HepG2 (cell line): Measurements from ENCODE around the gene LAPTM4A. TPM values are rescaled to one million over a fixed set of nuclear protein-coding genes. Genes with fewer than 3 reads are reported as not detected.

Experiments
- ATAC-seq: fragments of 200-7000 bp; cut with Tn5 transposase; 3 replicates; pipeline ENCODE4 v1.9.1; 2020; ENCODE audit warnings: mild to moderate bottlenecking, moderate library complexity
- BruUV-seq: library from RNA; stranded (reverse); fragments of 400-500 nt; replicated peaks from 2 replicates; lab custom pipeline; 2021; lab: Mats Ljungman, UMichigan
- CTCF ChIA-PET: fragments of 300-600 bp; formaldehyde crosslinking; extraction: SDS; loops from one replicate; lab custom pipeline; 2021; ENCODE audit warnings: low total read pairs, inconsistent platforms, low intra/inter-chr PET ratio; lab: Yijun Ruan, JAX
- POLR2A ChIA-PET: fragments of 350-600 bp; sonication (Branson Sonifier 250); formaldehyde crosslinking; loops from one replicate; lab custom pipeline; 2020; ENCODE audit warnings: antibody characterized with exemption, inconsistent platforms; lab: Yijun Ruan, JAX
- DNase-seq: peaks from one replicate; pipeline ENCODE4 v3.0.0-alpha.2; 2015; ENCODE audit warnings: low spot score
- FAIRE-seq: peaks from 3 replicates; lab custom pipeline; 2011; peaks lifted over from hg19 to GRCh38; lab: Jason Lieb, UNC
- H2AFZ ChIP-seq: one replicate; pipeline ENCODE4 v1.6.1; 2011; ENCODE audit warnings: low read length, inconsistent platforms
- H3K27ac ChIP-seq: fragments of 300-600 bp; 3 replicates; pipeline ENCODE4 v1.8.0; 2011; ENCODE audit warnings: mixed run types, mild to moderate bottlenecking, mixed read lengths, low read length, inconsistent platforms; ENCODE audit not compliant: insufficient read depth; ENCODE audit errors: extremely low read length
- H3K27me3 ChIP-seq, 2 experiments: fragments of 200-600 bp in 1 of 2; 2 replicates in 1 of 2; 3 replicates in 1 of 2; pipeline versions ENCODE4 v1.6.0 to v1.8.0; 2011; ENCODE audit warnings: low read length in 2 of 2, mild to moderate bottlenecking in 2 of 2, moderate library complexity in 2 of 2, inconsistent platforms in 1 of 2; ENCODE audit not compliant: insufficient read depth in 2 of 2, control insufficient read depth in 1 of 2
- H3K36me3 ChIP-seq, 2 experiments: fragments of 200-600 bp in 1 of 2; replicated peaks in 1 of 2; 2 replicates in 1 of 2; 3 replicates in 1 of 2; pipeline versions ENCODE4 v1.5.1 to v1.8.0; 2011; ENCODE audit warnings: low read length in 2 of 2, inconsistent platforms in 1 of 2; ENCODE audit not compliant: insufficient read depth in 2 of 2, control insufficient read depth in 1 of 2
- H3K4me1 ChIP-seq: 2 replicates; pipeline ENCODE4 v1.5.1; 2012; ENCODE audit warnings: low read length, inconsistent platforms; ENCODE audit not compliant: insufficient read depth
- H3K4me2 ChIP-seq: 2 replicates; pipeline ENCODE4 v1.6.0; 2011; ENCODE audit warnings: low read depth, low read length, inconsistent platforms
- H3K4me3 ChIP-seq, 3 experiments: fragments of 200-600 bp in 1 of 3; sonication (generic), shearing (Covaris generic) in 1 of 3; replicated peaks in 1 of 3; 2 replicates each; pipeline ENCODE4 v1.5.1; 2011 to 2016; ENCODE audit warnings: low read length in 3 of 3, inconsistent platforms in 2 of 3, low read depth in 2 of 3, mild to moderate bottlenecking in 2 of 3, control low read depth in 1 of 3, mixed read lengths in 1 of 3; ENCODE audit not compliant: insufficient read depth in 1 of 3
- H3K79me2 ChIP-seq: one replicate; pipeline ENCODE4 v1.6.1; 2011; ENCODE audit warnings: low read length, inconsistent platforms; ENCODE audit not compliant: insufficient read depth
- H3K9ac ChIP-seq: 2 replicates; pipeline ENCODE4 v1.6.0; 2011; ENCODE audit warnings: mild to moderate bottlenecking, low read depth, low read length, inconsistent platforms; ENCODE audit not compliant: insufficient read depth
- H3K9me3 ChIP-seq: 2 replicates; pipeline ENCODE4 v1.5.1; 2012; ENCODE audit warnings: mild to moderate bottlenecking, low read length
- H4K20me1 ChIP-seq: 2 replicates; pipeline ENCODE4 v1.6.0; 2011; ENCODE audit warnings: inconsistent platforms, mild to moderate bottlenecking, low read length, moderate library complexity; ENCODE audit not compliant: insufficient read depth
- ATF2 ChIP-seq: sonication (generic); formaldehyde crosslinking; IDR thresholded peaks from 2 replicates; pipeline ENCODE4 v1.4.0; 2020; ENCODE audit warnings: missing genetic modification reagents
- CBX2 ChIP-seq, 2 experiments: fragments of 200-600 bp in 1 of 2; sonication (generic); formaldehyde crosslinking in 1 of 2; IDR thresholded peaks; 2 replicates each; pipeline versions ENCODE4 v1.7.0 to v1.8.1; 2018 to 2022; ENCODE audit warnings: low read depth in 2 of 2, low read length in 1 of 2, mild to moderate bottlenecking in 1 of 2, missing genetic modification reagents in 1 of 2
- DDIT3 ChIP-seq: sonication (generic); formaldehyde crosslinking; IDR thresholded peaks from 2 replicates; pipeline ENCODE4 v1.4.0; 2020; ENCODE audit warnings: mild to moderate bottlenecking, missing genetic modification reagents
- DRAP1 ChIP-seq: IDR thresholded peaks from 2 replicates; pipeline ENCODE4 v1.6.1; 2016; ENCODE audit warnings: missing genetic modification reagents, missing compliant biosample characterization
- HOMEZ ChIP-seq: IDR thresholded peaks from 2 replicates; pipeline ENCODE4 v1.6.1; 2016; ENCODE audit warnings: low read depth
- HOXA5 ChIP-seq: sonication (generic); formaldehyde crosslinking; IDR thresholded peaks from 2 replicates; pipeline ENCODE4 v1.4.0; 2020; ENCODE audit warnings: missing genetic modification reagents
- HOXD1 ChIP-seq: sonication (generic); formaldehyde crosslinking; IDR thresholded peaks from 2 replicates; pipeline ENCODE4 v1.5.0; 2020; ENCODE audit warnings: missing genetic modification reagents
- ISL2 ChIP-seq: sonication (generic); formaldehyde crosslinking; IDR thresholded peaks from 2 replicates; pipeline ENCODE4 v1.5.0; 2020; ENCODE audit warnings: missing genetic modification reagents
- PHF21A ChIP-seq: sonication (generic); formaldehyde crosslinking; IDR thresholded peaks from 2 replicates; pipeline ENCODE4 v1.5.0; 2020; ENCODE audit warnings: mild to moderate bottlenecking, missing genetic modification reagents
- RAD21 ChIP-seq: fragments of 450-650 bp; formaldehyde crosslinking; IDR thresholded peaks from 2 replicates; pipeline ENCODE4 v1.5.0; 2020; ENCODE audit warnings: mild to moderate bottlenecking
- RFXAP ChIP-seq: sonication (generic); formaldehyde crosslinking; IDR thresholded peaks from 2 replicates; pipeline ENCODE4 v1.4.0; 2020; ENCODE audit warnings: missing genetic modification reagents, borderline replicate concordance
- SMC3 ChIP-seq: IDR thresholded peaks from 2 replicates; pipeline ENCODE4 v1.6.1; 2011; ENCODE audit warnings: low read length, improper control_type of control experiment
- SSRP1 ChIP-seq: IDR thresholded peaks from 2 replicates; pipeline ENCODE4 v1.6.1; 2016; ENCODE audit warnings: control low read depth
- STAG1 ChIP-seq: sonication (generic); formaldehyde crosslinking; IDR thresholded peaks from 2 replicates; pipeline ENCODE4 v1.4.0; 2020; ENCODE audit warnings: missing genetic modification reagents
- ZFP90 ChIP-seq: sonication (generic); formaldehyde crosslinking; IDR thresholded peaks from 2 replicates; pipeline ENCODE4 v1.8.0; 2022; ENCODE audit warnings: missing genetic modification reagents, mild to moderate bottlenecking, inconsistent platforms, borderline replicate concordance
- ZNF337 ChIP-seq: sonication (generic); formaldehyde crosslinking; IDR thresholded peaks from 2 replicates; pipeline ENCODE4 v1.5.1; 2020; ENCODE audit warnings: missing genetic modification reagents, low read depth, mild to moderate bottlenecking, borderline replicate concordance
- ZNF362 ChIP-seq: sonication (generic); formaldehyde crosslinking; IDR thresholded peaks from 2 replicates; pipeline ENCODE4 v1.4.0; 2020; ENCODE audit warnings: missing genetic modification reagents, mild to moderate bottlenecking, borderline replicate concordance
- ZNF547 ChIP-seq: sonication (generic); formaldehyde crosslinking; IDR thresholded peaks from 2 replicates; pipeline ENCODE4 v1.5.1; 2020; ENCODE audit warnings: mild to moderate bottlenecking, missing genetic modification reagents
- ZNF567 ChIP-seq: sonication (generic); formaldehyde crosslinking; IDR thresholded peaks from 2 replicates; pipeline ENCODE4 v1.8.1; 2023; ENCODE audit warnings: mild to moderate bottlenecking, missing genetic modification reagents, borderline replicate concordance
- ZNF720 ChIP-seq: sonication (generic); formaldehyde crosslinking; IDR thresholded peaks from 2 replicates; pipeline ENCODE4 v1.4.0; 2020; ENCODE audit warnings: missing genetic modification reagents
- WGBS: methylation state at CpG from one replicate; pipeline ENCODE4 v1.1.6; 2017; ENCODE audit warnings: low lambda C conversion rate; 5-methylcytosine and 5-hydroxymethylcytosine counted together
- in situ Hi-C: cut with HindIII; loops from 2 replicates; pipeline ENCODE4 v1.10.0; 2017; ENCODE audit warnings: low pct_unique_long_range_greater_than_20kb; ENCODE audit not compliant: extremely low pct_ligation_motif_present
- intact Hi-C: fragments of 100-400 bp; cut with micrococcal nuclease; formaldehyde crosslinking; loops from one replicate; pipeline ENCODE4 v1.10.0; 2022; ENCODE audit not compliant: unreplicated experiment
- polyA plus RNA-seq, 8 experiments: library from polyadenylated mRNA; depleted of rRNA in 3 of 8; stranded (reverse) in 7 of 8; unstranded in 1 of 8; fragments of >200 nt; fragmentation: Illumina TruSeq in 4 of 8; extraction: Trizol in 4 of 8; gene quantifications; 2 replicates each; pipeline versions ENCODE4 v1.2.1 to v1.2.3, GENCODE V29; 2011 to 2016; ENCODE audit warnings: low read depth in 4 of 8, missing spikeins in 1 of 8, mixed read lengths in 1 of 8; ENCODE audit not compliant: insufficient read depth in 1 of 8
- total RNA-seq, 5 experiments: library from RNA; depleted of rRNA; stranded (reverse); fragments of >200 nt; fragmentation: Illumina TruSeq; extraction: Trizol; gene quantifications; 2 replicates each; pipeline ENCODE4 v1.2.3, GENCODE V29; 2016; ENCODE audit warnings: low read depth in 1 of 5

The LAPTM4A gene
- total and polyA plus RNA-seq, 2 of the 13 experiments (the other 11 are each of a cell fraction or from before 2014, with no cell fraction given): 116 to 558 TPM

GRCh38 chr2:20015482-20016083, 35.8 kb downstream of the LAPTM4A start:
- ATAC-seq: no peak
- Histone ChIP-seq H4K20me1 (no peaks in the 10 kb centered on the region), H3K4me1 (peaks cover 57% of the 10 kb centered on the region), H3K4me2 (no peak overlapping the region), H3K9ac (no peak overlapping the region), H3K36me3 (no peaks in the 10 kb centered on the region), H3K9me3 (peaks cover 10% of the 10 kb centered on the region; the same call in 1 of the 2 replicates), H3K4me3 (no peak overlapping the region), H3K27ac (no peak overlapping the region), H3K79me2 (peaks cover 15% of the 10 kb centered on the region), H2AFZ (no peak overlapping the region), H3K27me3 (no peaks in the 10 kb centered on the region; a peak in 1 of 5 replicates)
- ChIA-PET POLR2A (interaction anchor here (0.9 to 8.9 kb wide), 8 partner anchors 10 to 210 kb away, joined by 3 to 109 read pairs (median 6); partner anchors contain the start of genes LAPTM4A, SDC1 and WDR35), CTCF (interaction anchor here (1.1 to 3.7 kb wide), 4 partner anchors 11 to 82 kb away, joined by 3 to 46 read pairs (median 26); no protein-coding TSS in a partner anchor)
- no TSS peak for BruUV-seq
- peak; percentile 39 for FAIRE-seq
- intact Hi-C loops (loop anchor here (1.0 to 2.0 kb wide), 4 partner anchors 25 to 83 kb away; partner anchors contain the start of genes LAPTM4A and WDR35), in situ Hi-C loops (no loop called here)
- WGBS: 0% methylated on average over 2 of the region's 2 CpGs
- DNase-seq: peak; percentile 75
- TF ChIP-seq PHF21A (CRISPR knock-in tag) (peak; percentile 43; the same call in 1 of the 2 replicates), ZNF720 (no peak), RFXAP (no peak), HOXD1 (no peak), ZNF362 (peak; percentile 57; the same call in 1 of the 2 replicates), DRAP1 (CRISPR knock-in tag) (0 out of 2 replicates have a peak, but pooled peaks have one; percentile 17), ISL2 (CRISPR knock-in tag) (no peak), ZFP90 (CRISPR knock-in tag) (no peak), RAD21 (CRISPR knock-in tag) (peak; percentile 70), ZNF547 (CRISPR knock-in tag) (no peak), DDIT3 (no peak), SSRP1 (CRISPR knock-in tag) (no peak), ZNF337 (peak; percentile 21; the same call in 1 of the 2 replicates), SMC3 (peak; percentile 89), ATF2 (CRISPR knock-in tag) (0 out of 2 replicates have a peak, but pooled peaks have one; percentile 20), CBX2 (IDR thresholded peaks at IDR 0.05; ENCODE audit: low read depth, low read length) (no peak), CBX2 (CRISPR knock-in tag; IDR thresholded peaks at IDR 0.05; ENCODE audit: low read depth) (no peak), HOMEZ (0 out of 2 replicates have a peak, but pooled peaks have one; percentile 22), ZNF567 (CRISPR knock-in tag) (no peak), STAG1 (peak; percentile 76), HOXA5 (peak; percentile 23; the same call in 1 of the 2 replicates)
